ENCODE measurements around the gene HEG1.

- TF ChIP-seq CTCF (IDR thresholded peaks at IDR 0.05 in 4 of 5, conservative IDR thresholded peaks at IDR 0.05 in 1 of 5), result no peak
- no peak for TF ChIP-seq POLR2A (IDR thresholded peaks at IDR 0.05)
Observed at GRCh38 chr3:124974691-124975090, 81.1 kb downstream of the HEG1 start.

All from gastrocnemius medialis (tissue), 4 donors.